ENCODE data around the gene GPC6.

GRCh38 chr13:94313321-94313910, 1086.8 kb downstream of the GPC6 start:
- TF ChIP-seq EZH2phosphoT487 (IDR thresholded peaks at IDR 0.05; ENCODE audit: borderline replicate concordance) = no peak
- TF ChIP-seq, protein P1, sequence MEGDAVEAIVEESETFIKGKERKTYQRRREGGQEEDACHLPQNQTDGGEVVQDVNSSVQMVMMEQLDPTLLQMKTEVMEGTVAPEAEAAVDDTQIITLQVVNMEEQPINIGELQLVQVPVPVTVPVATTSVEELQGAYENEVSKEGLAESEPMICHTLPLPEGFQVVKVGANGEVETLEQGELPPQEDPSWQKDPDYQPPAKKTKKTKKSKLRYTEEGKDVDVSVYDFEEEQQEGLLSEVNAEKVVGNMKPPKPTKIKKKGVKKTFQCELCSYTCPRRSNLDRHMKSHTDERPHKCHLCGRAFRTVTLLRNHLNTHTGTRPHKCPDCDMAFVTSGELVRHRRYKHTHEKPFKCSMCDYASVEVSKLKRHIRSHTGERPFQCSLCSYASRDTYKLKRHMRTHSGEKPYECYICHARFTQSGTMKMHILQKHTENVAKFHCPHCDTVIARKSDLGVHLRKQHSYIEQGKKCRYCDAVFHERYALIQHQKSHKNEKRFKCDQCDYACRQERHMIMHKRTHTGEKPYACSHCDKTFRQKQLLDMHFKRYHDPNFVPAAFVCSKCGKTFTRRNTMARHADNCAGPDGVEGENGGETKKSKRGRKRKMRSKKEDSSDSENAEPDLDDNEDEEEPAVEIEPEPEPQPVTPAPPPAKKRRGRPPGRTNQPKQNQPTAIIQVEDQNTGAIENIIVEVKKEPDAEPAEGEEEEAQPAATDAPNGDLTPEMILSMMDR (conservative IDR thresholded peaks at IDR 0.05; ENCODE audit: low read length) = no peak
